ENCODE measurements around the gene PXT1. TPM values are rescaled to one million over a fixed set of nuclear protein-coding genes. Genes with fewer than 3 reads are reported as not detected.

The PXT1 gene
- total RNA-seq, 1 donor from 2014 or later = not detected

- TF ChIP-seq CTCF (IDR thresholded peaks at IDR 0.05) = peak; percentile 22
- intact Hi-C loops (cut with DNase I) = no loop called here
- H3K9me3 ChIP-seq = no peaks in the 10 kb centered on the region
- ATAC-seq (peak; percentile 57), DNase-seq (peak; percentile 69)
- H3K4me3 ChIP-seq = peak overlapping the region; percentile 78
- H3K36me3 ChIP-seq = no peaks in the 10 kb centered on the region
- H3K27me3 ChIP-seq = no peaks in the 10 kb centered on the region
- peak overlapping the region; percentile 78 for H3K27ac ChIP-seq
- H3K4me1 ChIP-seq = peaks cover 13% of the 10 kb centered on the region
These were observed 55.9 kb downstream of the PXT1 start for GRCh38 chr6:36386495-36387439.

DNA sequence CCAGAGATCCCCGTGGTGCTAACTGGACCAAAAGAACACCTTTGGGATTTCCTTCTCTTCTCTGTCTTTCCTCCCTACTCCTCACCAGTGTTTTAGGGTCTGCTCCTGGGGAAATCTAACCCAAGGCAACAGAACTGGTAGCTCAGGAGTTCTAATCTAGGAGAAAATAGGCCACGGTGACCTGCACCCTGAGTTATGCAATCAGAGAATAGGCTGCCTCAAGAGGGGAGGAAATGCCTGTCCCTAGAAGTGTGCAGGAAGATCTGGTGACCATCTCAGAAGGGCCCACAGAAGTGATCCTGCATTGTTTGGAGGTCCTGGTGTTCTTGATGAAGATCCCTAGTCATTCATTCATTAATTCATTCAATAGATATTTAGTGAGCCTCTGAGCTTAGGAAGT lies 58.6 kb downstream of the PXT1 start:
- Histone ChIP-seq H3K27ac (no peak overlapping the region), H3K4me1 (peaks cover 13% of the 10 kb centered on the region), H3K4me3 (no peak overlapping the region), H3K9me3 (no peaks in the 10 kb centered on the region), H3K27me3 (no peaks in the 10 kb centered on the region), H3K36me3 (no peaks in the 10 kb centered on the region)
- no peak for TF ChIP-seq CTCF (IDR thresholded peaks at IDR 0.05)
- intact Hi-C loops (cut with DNase I) = no loop called here
- DNase-seq (no peak), ATAC-seq (no peak)

GRCh38 chr6:36383606-36384005 lies 59.0 kb downstream of the PXT1 start:
- intact Hi-C loops (cut with DNase I) = no loop called here

DNA sequence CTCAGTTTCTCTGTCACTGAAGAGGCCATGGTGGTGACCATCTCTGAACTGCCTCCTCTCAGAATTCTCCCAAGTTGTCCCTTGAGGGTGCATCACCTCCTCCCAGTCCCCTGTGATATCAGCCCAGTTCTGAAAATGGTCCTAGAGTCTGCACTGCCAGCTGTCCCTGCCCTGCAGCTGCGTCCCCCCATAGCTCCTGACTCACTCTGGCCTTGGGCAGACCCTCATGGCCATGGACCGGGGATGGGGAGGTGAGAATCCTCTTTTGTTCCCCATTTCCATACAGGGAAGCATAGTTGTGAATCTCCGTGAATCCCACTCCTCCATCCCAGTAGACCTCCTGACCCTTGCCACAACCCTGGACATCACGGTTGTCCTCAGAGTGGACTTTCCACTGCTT lies 59.7 kb downstream of the PXT1 start:
- ATAC-seq = no peak
- intact Hi-C loops (cut with DNase I) = no loop called here
- H3K27ac ChIP-seq = no peak overlapping the region

More at GRCh38 chr6:36383606-36384005, 59.0 kb downstream of the PXT1 start:
- Histone ChIP-seq H3K4me1 (peaks cover 13% of the 10 kb centered on the region), H3K36me3 (no peaks in the 10 kb centered on the region), H3K27ac (no peak overlapping the region), H3K9me3 (no peaks in the 10 kb centered on the region), H3K27me3 (no peaks in the 10 kb centered on the region), H3K4me3 (no peak overlapping the region)
- ATAC-seq (no peak), DNase-seq (no peak)
- TF ChIP-seq CTCF (IDR thresholded peaks at IDR 0.05) = no peak

More for the DNA sequence above, 59.7 kb downstream of the PXT1 start:
- H3K4me3 ChIP-seq = no peak overlapping the region
- TF ChIP-seq CTCF (IDR thresholded peaks at IDR 0.05) = no peak
- no peaks in the 10 kb centered on the region for H3K27me3 ChIP-seq
- no peaks in the 10 kb centered on the region for H3K9me3 ChIP-seq
- no peak for DNase-seq
- H3K4me1 ChIP-seq = peaks cover 10% of the 10 kb centered on the region
- no peaks in the 10 kb centered on the region for H3K36me3 ChIP-seq

Measured in upper lobe of right lung (tissue), 1 donor.